KBM-7 (cell line): Measurements from ENCODE around the gene AFMID.
"Not testable (repeated sequence)": the region's sequence is repeated elsewhere in the genome, so short reads cannot be mapped to it uniquely, and the experiment has no call there.

Experiments used
- DNase-seq: peaks from one replicate; pipeline ENCODE4 v3.0.0-alpha.2; 2015
- in situ Hi-C: fragments of 300-500 bp; cut with MboI; formaldehyde crosslinking; loops from 2 replicates; pipeline ENCODE4 v1.14.3; 2020; ENCODE audit warnings: low sequenced_read_pairs, low pct_unique_long_range_greater_than_20kb, mixed read lengths

AFMID gene

DNA sequence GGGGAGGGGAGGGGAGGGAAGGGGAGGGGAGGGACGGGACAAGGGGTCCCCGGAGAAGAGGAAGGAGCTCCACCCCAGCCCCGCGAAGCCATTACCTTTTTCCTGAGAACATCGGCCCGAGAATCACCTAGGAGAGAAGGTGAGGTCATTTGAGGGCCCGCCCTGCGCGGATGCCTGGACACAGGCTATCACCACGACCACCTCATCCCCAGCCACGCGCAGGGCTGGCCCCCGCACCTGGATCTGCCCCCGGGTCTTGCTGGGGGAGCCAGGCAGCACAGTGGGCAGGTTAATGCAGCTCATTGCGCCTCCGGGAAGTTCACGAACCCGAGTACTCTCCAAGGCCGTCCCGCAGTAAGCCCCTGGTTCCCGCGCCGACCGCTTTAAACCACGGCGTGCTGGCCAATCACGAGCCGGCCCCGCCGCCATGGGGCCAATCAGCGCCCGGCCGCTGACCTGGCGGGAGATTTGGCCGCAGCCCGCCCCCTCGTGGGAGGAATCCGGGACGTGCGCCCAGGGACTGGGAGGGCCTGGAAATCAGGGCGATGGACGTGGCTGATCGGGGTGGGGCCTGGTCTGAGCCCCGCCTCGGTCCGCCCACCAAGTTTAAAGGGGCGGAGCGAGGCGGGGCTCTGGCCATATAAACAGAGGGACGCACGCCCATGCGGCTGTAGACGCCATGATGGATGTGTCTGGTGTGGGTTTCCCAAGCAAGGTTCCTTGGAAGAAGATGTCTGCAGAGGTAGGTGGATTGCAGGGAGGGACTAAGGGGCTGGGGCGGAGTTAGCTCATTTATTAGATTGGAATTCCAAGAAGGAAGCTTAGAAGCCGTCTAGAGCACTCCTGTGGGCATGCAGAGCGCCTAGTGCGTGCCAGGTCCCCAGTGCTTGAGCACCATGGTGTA, at the start of gene AFMID, which contains the start of gene TK1:
Gene AFMID, plus strand, starts transcription at position 671 of the 904 bp plus-strand sequence. Its CDS starts 9 bp downstream, at position 680.
Gene TK1, minus strand, starts transcription at position 361 of the 904 bp plus-strand sequence. Its CDS starts 58 bp downstream, at position 303.
- in situ Hi-C loops = no loop called here
- peak; percentile 99 for DNase-seq

DNA sequence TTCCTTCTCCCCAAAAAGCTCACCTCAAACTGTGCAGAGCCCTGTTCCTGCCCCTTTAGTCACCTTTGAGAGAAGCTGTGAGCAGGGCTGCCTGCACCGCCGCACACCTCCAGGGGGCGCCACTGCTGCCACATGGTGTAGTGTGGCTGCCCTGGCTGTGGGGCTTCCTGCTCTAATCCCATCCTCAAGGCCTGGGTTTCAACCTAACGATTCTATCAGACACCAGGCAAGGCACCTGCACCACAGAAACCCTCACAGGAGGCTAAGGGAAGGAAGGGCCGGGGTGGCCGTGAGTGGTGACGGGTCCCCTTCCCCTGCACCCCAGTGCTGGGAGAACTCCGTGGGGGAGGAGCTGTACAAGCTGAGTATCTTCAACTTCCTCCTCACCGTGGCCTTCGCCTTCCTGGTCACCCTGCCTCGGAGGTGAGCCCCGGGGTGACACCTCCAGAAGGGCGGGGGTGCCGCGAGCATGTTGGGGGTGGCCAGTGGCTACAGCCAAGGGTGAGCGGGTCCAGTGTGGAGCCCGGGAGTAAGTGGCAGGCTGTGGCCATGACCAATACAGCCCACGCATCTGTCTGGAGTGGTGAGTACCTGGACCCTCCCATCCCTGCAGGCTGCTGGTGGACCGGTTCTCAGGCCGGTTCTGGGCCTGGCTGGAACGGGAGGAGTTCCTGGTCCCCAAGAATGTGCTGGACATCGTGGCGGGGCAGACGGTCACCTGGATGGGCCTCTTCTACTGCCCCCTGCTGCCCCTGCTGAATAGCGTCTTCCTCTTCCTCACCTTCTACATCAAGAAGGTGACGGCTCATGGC, 49.6 kb upstream of the AFMID start:
- peak; percentile 60 for DNase-seq
- in situ Hi-C loops = no loop called here

- in situ Hi-C loops = no loop called here
- no peak for DNase-seq
Measured at GRCh38 chr17:78138204-78139060, 48.7 kb upstream of the AFMID start.

DNA sequence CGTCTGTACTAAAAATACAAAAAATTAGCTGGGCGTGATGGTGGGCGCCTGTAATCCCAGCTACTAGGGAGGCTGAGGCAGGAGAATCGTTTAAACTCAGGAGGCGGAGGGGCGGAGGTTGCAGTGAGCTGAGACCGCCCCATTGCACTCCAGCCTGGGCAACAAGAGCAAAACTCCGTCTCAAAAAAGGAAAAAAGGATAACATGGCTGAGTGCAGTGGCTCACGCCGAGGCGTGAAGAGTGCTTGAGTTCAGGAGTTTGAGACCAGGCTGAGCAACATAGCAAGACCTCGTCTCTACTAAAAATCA, 47.3 kb upstream of the AFMID start:
- in situ Hi-C loops, DNase-seq: not testable (repeated sequence)

DNA sequence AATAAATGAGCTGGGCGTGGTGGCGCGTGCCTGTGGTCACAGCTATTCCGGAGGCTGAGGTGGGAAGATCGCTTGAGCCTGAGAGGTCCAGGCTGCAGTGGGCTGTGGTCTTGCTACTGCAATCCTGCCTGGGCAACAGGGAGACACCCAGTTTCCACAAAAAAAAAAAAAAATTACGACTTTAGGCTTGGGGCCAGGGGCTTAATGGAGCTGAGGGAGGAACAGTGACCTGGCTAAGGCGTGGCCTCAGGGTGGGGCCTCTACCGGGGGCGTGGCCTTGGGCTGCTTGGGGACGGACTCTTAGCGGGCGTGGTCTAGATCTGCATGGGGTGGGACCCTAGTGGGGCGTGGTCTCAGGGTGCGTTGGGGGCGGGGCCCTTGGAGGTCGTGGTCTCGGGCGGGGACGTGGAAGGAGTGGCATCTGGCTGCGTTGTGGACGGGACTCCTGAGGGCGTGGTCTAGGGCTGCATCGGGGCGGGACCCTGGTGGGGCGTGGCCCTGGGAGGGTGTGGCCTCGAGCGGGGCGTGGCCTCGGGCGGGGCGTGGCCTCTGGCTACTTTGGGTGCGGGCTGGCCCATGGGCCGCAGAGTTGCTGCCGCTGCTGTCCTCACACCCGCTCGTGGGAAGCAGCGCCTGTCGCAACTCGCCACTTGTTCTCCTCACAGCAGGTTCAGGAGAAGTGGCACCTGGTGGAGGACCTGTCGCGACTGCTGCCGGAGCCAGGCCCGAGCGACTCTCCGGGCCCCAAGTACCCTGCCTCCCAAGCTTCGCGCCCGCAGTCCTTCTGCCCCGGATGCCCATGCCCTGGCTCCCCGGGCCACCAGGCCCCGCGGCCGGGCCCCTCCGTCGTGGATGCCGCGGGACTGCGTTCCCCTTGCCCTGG, 46.8 kb upstream of the AFMID start:
- in situ Hi-C loops = no loop called here
- DNase-seq = peak; percentile 98

DNA sequence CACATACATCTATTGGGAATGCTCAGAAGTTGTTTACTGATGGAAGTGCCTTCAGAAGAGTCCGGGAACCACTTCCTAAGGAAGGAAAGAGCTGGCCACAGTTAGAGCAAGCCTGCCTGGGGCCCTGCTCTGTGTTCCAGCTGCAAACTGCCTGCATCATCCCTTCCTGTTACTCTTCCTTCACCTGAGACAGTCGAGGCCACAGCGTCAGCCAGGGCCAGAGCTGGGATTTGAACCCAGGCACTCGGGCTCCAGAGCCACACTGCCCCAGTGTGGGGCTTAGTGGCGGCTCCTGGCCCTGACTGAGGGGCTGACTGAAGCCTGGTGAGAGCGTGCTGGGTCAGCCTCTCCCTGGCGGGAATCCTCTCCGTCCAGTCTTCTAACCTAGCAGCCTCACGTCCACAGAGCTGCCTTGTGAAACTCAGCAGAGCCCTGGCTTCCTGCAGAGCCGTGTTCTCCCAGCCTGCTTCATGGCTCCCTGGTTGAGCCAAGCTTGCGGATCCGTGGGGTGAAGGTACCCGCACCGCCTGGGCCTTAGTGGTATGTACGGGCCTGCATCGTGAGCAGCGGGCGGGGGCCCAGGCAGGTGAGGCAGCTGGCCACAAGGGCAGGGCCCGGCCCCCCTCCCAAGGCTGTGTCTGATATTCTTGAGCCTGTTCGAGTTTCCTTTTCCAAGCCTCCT, 45.6 kb upstream of the AFMID start:
- no peak for DNase-seq
- in situ Hi-C loops = no loop called here

- in situ Hi-C loops = no loop called here
- no peak for DNase-seq
Measured at GRCh38 chr17:78142119-78142861, 44.9 kb upstream of the AFMID start.

GRCh38 chr17:78143214-78144146, 43.7 kb upstream of the AFMID start:
- in situ Hi-C loops = no loop called here
- no peak for DNase-seq

DNA sequence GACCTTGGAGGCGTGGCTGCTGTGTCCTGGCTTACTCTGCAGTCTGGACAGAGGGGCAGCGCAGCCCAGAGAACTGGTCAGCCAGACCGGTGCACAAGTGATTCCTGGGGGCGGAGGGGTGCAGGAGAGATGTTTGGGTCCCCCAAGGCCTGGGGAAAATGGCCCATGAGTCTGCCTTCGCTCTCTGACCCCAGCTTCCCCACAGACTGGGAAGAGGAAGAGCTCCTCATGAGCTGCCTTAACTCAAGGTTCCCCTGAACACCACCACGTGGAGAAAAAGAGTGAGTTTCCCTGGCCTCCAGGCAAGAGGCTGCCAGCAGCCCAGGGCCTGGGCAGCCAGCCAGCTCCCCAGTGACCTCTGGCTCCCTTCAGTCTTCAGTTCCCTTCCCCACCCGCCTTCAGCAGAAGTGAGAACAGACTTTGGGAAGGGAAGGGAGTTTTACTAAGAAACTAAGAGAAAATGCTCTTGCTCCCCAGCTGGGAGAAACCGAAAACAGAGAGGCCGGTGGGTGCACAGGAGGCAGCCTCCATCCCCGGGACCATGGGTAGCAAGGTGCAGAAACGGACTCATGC, 42.9 kb upstream of the AFMID start:
- DNase-seq = peak; percentile 86

DNA sequence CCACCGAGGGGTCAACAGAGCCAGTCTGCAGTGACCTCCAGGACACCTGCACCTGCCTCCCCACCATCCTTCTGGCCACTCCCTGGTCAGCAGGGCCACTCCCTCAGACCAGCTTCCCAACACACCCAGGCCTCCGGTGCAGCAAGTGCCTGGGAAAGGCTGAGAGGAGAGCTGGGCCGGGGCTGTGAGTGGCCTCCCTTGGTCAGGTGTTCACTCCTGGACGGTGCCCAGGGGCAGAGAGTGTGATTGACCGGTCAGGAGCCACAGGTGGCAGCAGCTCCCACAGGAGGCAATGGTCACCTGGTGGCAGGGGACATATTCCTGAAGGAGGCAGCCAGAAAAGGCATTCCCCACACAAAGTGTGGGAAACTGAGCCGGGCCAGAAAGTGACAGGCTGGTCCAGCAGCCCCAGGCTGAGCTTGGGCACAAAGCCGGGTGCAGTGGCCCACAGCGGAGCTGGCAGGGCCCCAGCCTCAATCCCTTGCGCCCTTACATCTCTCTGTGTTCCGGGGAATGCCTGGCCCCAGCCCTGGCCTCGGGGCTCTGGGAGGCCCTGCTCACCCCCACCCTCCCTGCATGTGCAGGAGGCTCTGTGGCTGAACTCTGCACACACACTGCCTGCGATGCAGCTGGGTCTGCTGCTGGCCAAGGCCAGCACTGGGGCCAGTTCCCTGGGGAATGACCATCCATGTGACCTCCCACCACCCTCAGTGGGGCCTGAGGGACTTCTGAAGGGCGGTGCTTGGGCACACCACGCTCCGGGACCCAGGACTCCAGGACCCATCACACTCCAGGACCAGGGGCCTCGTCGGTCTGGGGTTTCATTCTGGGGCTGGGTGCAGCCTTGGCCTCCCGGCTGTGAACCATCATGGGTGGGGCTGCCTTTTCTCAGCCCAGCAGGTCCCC, 42.2 kb upstream of the AFMID start:
- no peak for DNase-seq
- in situ Hi-C loops = no loop called here

More for the DNA sequence above, 42.9 kb upstream of the AFMID start:
- in situ Hi-C loops = no loop called here

DNA sequence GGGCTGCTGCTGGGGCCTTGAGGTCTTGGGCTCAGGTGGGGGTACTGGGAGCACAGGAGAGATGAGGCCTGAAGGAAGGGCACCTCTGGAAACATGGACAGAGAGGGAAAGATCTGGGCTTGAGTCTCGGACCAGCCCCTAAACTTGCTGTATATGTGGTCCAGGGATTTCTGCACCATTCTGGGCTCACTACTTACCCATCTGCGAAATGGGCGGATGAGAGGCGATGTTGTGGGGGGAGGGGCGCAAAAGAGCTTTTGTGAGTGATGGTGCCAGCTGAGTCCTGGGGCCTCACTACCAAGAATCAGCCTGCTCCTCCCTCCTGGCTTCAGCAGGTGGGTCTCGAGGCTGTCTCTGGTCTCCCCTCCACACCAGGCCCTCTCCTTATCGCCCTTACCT, 40.7 kb upstream of the AFMID start:
- DNase-seq = no peak
- in situ Hi-C loops = no loop called here

DNA sequence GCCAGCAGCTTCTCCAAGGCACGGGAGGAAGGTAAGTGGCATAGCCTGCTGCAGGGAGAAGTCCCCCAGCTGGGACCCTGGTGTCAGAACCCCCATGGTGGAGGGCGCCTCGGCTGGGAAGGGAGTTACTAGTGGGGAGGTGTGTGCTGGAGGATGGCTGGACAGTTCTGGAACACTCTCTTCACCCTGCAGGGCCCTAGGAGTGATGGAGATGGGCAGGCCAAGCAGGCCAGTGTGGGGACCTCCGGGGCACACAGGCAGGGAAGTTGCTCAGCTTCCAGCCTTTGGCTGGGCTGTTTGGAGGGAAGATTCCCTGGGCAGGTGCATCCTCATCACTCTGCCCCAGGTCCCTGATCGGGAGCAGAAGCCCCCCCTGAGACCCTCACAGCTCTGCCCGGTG, 40.3 kb upstream of the AFMID start:
- in situ Hi-C loops = no loop called here
- no peak for DNase-seq

- in situ Hi-C loops = no loop called here
- peak; percentile 43 for DNase-seq
Measured at GRCh38 chr17:78147315-78147998, 39.7 kb upstream of the AFMID start.

DNA sequence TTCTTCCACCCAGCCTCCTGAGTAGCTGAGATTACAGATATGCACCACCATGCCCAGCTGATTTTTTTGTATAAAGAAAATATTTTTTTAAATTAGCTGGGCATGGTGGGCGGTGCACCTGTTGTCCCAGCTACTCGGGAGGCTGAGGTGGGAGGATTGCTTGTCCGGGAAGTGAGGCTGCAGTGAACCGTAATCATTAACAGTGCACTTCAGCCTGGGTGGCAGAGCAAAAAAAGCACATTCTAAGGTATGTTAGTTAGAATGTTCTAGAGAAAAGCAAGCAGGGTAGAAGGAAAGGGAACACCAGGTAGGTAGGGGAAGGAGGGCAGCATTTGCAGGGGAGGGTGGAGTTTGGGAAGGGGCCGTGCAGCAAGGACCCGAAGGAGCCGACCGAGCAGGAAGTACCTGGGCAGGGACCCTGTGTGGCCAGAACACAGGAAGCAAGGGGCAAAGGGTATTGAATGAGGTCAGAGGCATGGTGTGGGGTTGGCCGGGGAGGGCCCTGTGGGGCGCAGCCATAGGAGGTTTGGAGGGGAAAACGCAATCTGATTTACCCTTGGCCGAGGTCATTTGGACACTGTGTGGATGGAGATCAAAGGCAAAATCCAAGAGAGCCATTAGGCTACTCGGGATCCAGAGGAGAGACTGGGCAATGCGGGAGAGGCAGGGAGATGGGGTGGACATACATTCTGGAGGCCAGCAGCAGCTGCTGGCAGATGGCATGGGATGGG, 38.7 kb upstream of the AFMID start:
- in situ Hi-C loops = no loop called here
- DNase-seq = no peak
